ENCODE data around the gene KLK7. TPM values are rescaled to one million over a fixed set of nuclear protein-coding genes. Genes with fewer than 3 reads are reported as not detected.
"Not testable (repeated sequence)": the region's sequence is repeated elsewhere in the genome, so short reads cannot be mapped to it uniquely, and the experiment has no call there.

KLK7 gene
- total RNA-seq, 1 donor from 2014 or later = 0.41 TPM

GRCh38 chr19:51000426-51000825 lies 16.7 kb upstream of the KLK7 start:
- Histone ChIP-seq H3K4me1 (no peaks in the 10 kb centered on the region), H3K27me3 (peaks cover 32% of the 10 kb centered on the region), H3K27ac (no peak overlapping the region), H3K36me3 (no peaks in the 10 kb centered on the region), H3K4me3 (no peak overlapping the region), H3K9me3 (no peaks in the 10 kb centered on the region)
- ATAC-seq (no peak), DNase-seq (no peak)
- TF ChIP-seq CTCF (IDR thresholded peaks at IDR 0.05) = no peak
- intact Hi-C loops (cut with DNase I) = no loop called here

- ATAC-seq = no peak
- TF ChIP-seq CTCF (IDR thresholded peaks at IDR 0.05) = no peak
These were observed 15.0 kb upstream of the KLK7 start for GRCh38 chr19:50998686-50999085.

GRCh38 chr19:50998061-50998460 lies 14.3 kb upstream of the KLK7 start:
- no peak for ATAC-seq

More at GRCh38 chr19:50998686-50999085, 15.0 kb upstream of the KLK7 start:
- Histone ChIP-seq H3K27me3 (peaks cover 32% of the 10 kb centered on the region), H3K27ac (no peak overlapping the region), H3K9me3 (no peaks in the 10 kb centered on the region), H3K36me3 (no peaks in the 10 kb centered on the region), H3K4me1 (no peaks in the 10 kb centered on the region), H3K4me3 (no peak overlapping the region)
- intact Hi-C loops (cut with DNase I) = no loop called here
- DNase-seq = no peak

DNA sequence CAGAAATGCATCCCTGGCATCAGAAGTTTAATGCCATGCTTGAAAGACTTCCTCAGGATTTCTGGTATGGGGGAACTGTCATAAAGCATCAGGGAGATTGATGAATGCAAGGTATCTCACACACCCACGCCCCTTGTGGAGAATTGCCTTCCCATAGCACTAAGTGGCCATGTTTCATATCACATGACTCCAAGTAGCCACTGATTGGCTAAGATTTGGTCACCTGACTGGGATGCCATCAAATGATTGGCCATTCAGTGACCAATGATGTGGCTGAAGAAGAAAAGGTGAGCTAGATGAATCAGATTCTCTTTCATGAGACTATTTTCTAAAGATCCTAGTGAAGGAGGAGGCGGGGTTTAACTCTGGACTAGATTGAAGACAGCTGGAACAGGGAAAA lies 10.4 kb upstream of the KLK7 start:
- intact Hi-C loops (cut with DNase I) = no loop called here
- H3K9me3 ChIP-seq = no peaks in the 10 kb centered on the region
- no peak overlapping the region for H3K27ac ChIP-seq
- ATAC-seq (no peak), DNase-seq (no peak)
- no peaks in the 10 kb centered on the region for H3K36me3 ChIP-seq
- H3K4me3 ChIP-seq = no peak overlapping the region
- H3K4me1 ChIP-seq = no peaks in the 10 kb centered on the region
- no peak for TF ChIP-seq CTCF (IDR thresholded peaks at IDR 0.05)
- no peaks in the 10 kb centered on the region for H3K27me3 ChIP-seq

More at GRCh38 chr19:50998061-50998460, 14.3 kb upstream of the KLK7 start:
- Histone ChIP-seq H3K27ac (no peak overlapping the region), H3K27me3 (peaks cover 31% of the 10 kb centered on the region), H3K4me1 (no peaks in the 10 kb centered on the region), H3K4me3 (no peak overlapping the region), H3K9me3 (no peaks in the 10 kb centered on the region), H3K36me3 (no peaks in the 10 kb centered on the region)
- TF ChIP-seq CTCF (IDR thresholded peaks at IDR 0.05) = no peak
- DNase-seq = no peak
- intact Hi-C loops (cut with DNase I) = no loop called here

GRCh38 chr19:50992666-50993035 lies 8.9 kb upstream of the KLK7 start:
- ATAC-seq (no peak), DNase-seq (no peak)
- Histone ChIP-seq H3K27me3 (peaks cover 4% of the 10 kb centered on the region), H3K4me1 (no peaks in the 10 kb centered on the region), H3K4me3 (no peak overlapping the region), H3K36me3 (no peaks in the 10 kb centered on the region), H3K27ac (no peak overlapping the region), H3K9me3 (no peaks in the 10 kb centered on the region)
- no peak for TF ChIP-seq CTCF (IDR thresholded peaks at IDR 0.05)
- intact Hi-C loops (cut with DNase I) = no loop called here

GRCh38 chr19:50984416-50984815 lies 699 bp upstream of the KLK7 start:
- intact Hi-C loops (cut with DNase I); ATAC-seq; H3K36me3 ChIP-seq; H3K9me3 ChIP-seq; H3K4me3 ChIP-seq; H3K4me1 ChIP-seq; DNase-seq; H3K27ac ChIP-seq: not testable (repeated sequence)
- peaks cover 14% of the 10 kb centered on the region for H3K27me3 ChIP-seq

All from upper lobe of right lung (tissue), 1 donor.